Naive thymus-derived CD8-positive, alpha-beta T cell (primary cell): ENCODE measurements around the gene RARS1. TPM values are rescaled to one million over a fixed set of nuclear protein-coding genes. Genes with fewer than 3 reads are reported as not detected.

Experiments
- ATAC-seq, 2 donors: fragments of 150-1000 bp; cut with Tn5 transposase in 1 of 2; sonication (Bioruptor Pico), chemical (Tn5 transposase) in 1 of 2; 1 replicate in 1 of 2; 2 replicates in 1 of 2; pipeline ENCODE4 v1.10.0; 2021; ENCODE audit warnings: mild to moderate bottlenecking in 2 of 2, moderate library complexity in 2 of 2
- POLR2A ChIA-PET: fragments of 350-600 bp; sonication (Branson Sonifier 250); formaldehyde crosslinking; loops from one replicate; lab custom pipeline; 2021; ENCODE audit warnings: antibody characterized with exemption; lab: Charles Lee
- DNase-seq, 10 donors: peaks; one replicate each; pipeline versions ENCODE4 v3.0.0 to v3.0.0-alpha.2; 2020 to 2022
- H3K27ac Mint-ChIP-seq, 10 donors: one replicate each; pipeline ENCODE4 v1.8.0; 2020 to 2022; ENCODE audit warnings: mild to moderate bottlenecking in 10 of 10, mixed read lengths in 10 of 10, moderate library complexity in 4 of 10, inconsistent platforms in 1 of 10
- H3K27me3 Mint-ChIP-seq, 5 donors: one replicate each; pipeline ENCODE4 v1.8.0; 2021 to 2022; ENCODE audit warnings: mixed read lengths in 5 of 5
- H3K36me3 Mint-ChIP-seq, 3 donors: one replicate each; pipeline ENCODE4 v1.8.0; 2020 to 2022; ENCODE audit warnings: mixed read lengths in 3 of 3, mild to moderate bottlenecking in 2 of 3, inconsistent platforms in 1 of 3
- H3K4me1 Mint-ChIP-seq, 4 donors: one replicate each; pipeline ENCODE4 v1.8.0; 2021 to 2022; ENCODE audit warnings: mixed read lengths in 4 of 4
- H3K4me3 Mint-ChIP-seq, 10 donors: one replicate each; pipeline ENCODE4 v1.8.0; 2020 to 2022; ENCODE audit warnings: mild to moderate bottlenecking in 10 of 10, mixed read lengths in 10 of 10, moderate library complexity in 6 of 10, inconsistent platforms in 1 of 10
- H3K9me3 Mint-ChIP-seq, 9 donors: one replicate each; pipeline ENCODE4 v1.8.0; 2020 to 2022; ENCODE audit warnings: mixed read lengths in 9 of 9, mild to moderate bottlenecking in 3 of 9, inconsistent platforms in 1 of 9, moderate library complexity in 1 of 9
- polyA plus RNA-seq, 3 donors: library from polyadenylated mRNA; unstranded; fragments of 300-500 nt; fragmentation: Illumina TruSeq; gene quantifications; one replicate each; pipeline ENCODE4 v1.2.3, GENCODE V29; 2021
- total RNA-seq, 8 experiments: library from RNA in 2 of 8; stranded (reverse) in 2 of 8; gene quantifications; one replicate each; pipeline ENCODE4 v1.2.3 and lab custom pipeline; 2021 to 2026

RARS1 gene
- total and polyA plus RNA-seq, 5 experiments from 2014 or later: 25.9 to 114 (median 34.8) TPM

GRCh38 chr5:168464214-168464613 lies 22.1 kb upstream of the RARS1 start:
- DNase-seq: no peak
- POLR2A ChIA-PET: no interaction called here
- no peaks in the 10 kb centered on the region for H3K9me3 Mint-ChIP-seq
- H3K4me1 Mint-ChIP-seq: peaks cover 0 to 6% (median under 1%) of the 10 kb centered on the region in 4 donors
- no peaks in the 10 kb centered on the region for H3K36me3 Mint-ChIP-seq
- H3K27ac Mint-ChIP-seq: no peak overlapping the region
- H3K27me3 Mint-ChIP-seq: peaks cover 0 to 13% (median 6%) of the 10 kb centered on the region in 5 donors
- no peak overlapping the region for H3K4me3 Mint-ChIP-seq
- no peak for ATAC-seq

GRCh38 chr5:168464641-168465040 lies 21.6 kb upstream of the RARS1 start:
- Mint-ChIP-seq H3K9me3 (no peaks in the 10 kb centered on the region), H3K27ac (no peak overlapping the region), H3K36me3 (no peaks in the 10 kb centered on the region), H3K27me3 (peaks cover 0 to 13% (median 6%) of the 10 kb centered on the region in 5 donors), H3K4me1 (peaks cover 0 to 6% (median under 1%) of the 10 kb centered on the region in 4 donors), H3K4me3 (no peak overlapping the region)
- DNase-seq (no peak), ATAC-seq (no peak)
- POLR2A ChIA-PET: no interaction called here

GRCh38 chr5:168467755-168468330 lies 18.4 kb upstream of the RARS1 start:
- POLR2A ChIA-PET: no interaction called here
- H3K27me3 Mint-ChIP-seq: peaks cover 4 to 22% (median 6%) of the 10 kb centered on the region in 5 donors
- no peaks in the 10 kb centered on the region for H3K36me3 Mint-ChIP-seq
- peaks cover 0 to 6% (median under 1%) of the 10 kb centered on the region in 4 donors for H3K4me1 Mint-ChIP-seq
- no peak for ATAC-seq
- no peak overlapping the region for H3K27ac Mint-ChIP-seq
- H3K4me3 Mint-ChIP-seq: no peak overlapping the region
- no peaks in the 10 kb centered on the region for H3K9me3 Mint-ChIP-seq
- DNase-seq: no peak

- POLR2A ChIA-PET: interaction anchor here (0.7 kb wide), 1 partner anchor 27 kb away, joined by 3 read pairs; no protein-coding TSS in a partner anchor
- H3K4me3 Mint-ChIP-seq: no peak overlapping the region
- H3K36me3 Mint-ChIP-seq: no peaks in the 10 kb centered on the region
- ATAC-seq (no peak), DNase-seq (no peak)
- H3K27ac Mint-ChIP-seq: no peak overlapping the region
- peaks cover 0 to 3% (median under 1%) of the 10 kb centered on the region in 4 donors for H3K4me1 Mint-ChIP-seq
- H3K9me3 Mint-ChIP-seq: no peaks in the 10 kb centered on the region
- peaks cover 4 to 18% (median 8%) of the 10 kb centered on the region in 5 donors for H3K27me3 Mint-ChIP-seq
Observed at GRCh38 chr5:168468836-168469235, 17.4 kb upstream of the RARS1 start.

- peak overlapping the region in 1 of 10 donors; percentile 2 for H3K27ac Mint-ChIP-seq
- peaks cover 2 to 10% (median 5%) of the 10 kb centered on the region in 5 donors for H3K27me3 Mint-ChIP-seq
- H3K4me3 Mint-ChIP-seq: no peak overlapping the region
- no peak for ATAC-seq
- POLR2A ChIA-PET: no interaction called here
- no peak for DNase-seq
- no peaks in the 10 kb centered on the region for H3K9me3 Mint-ChIP-seq
- H3K4me1 Mint-ChIP-seq: no peaks in the 10 kb centered on the region
- H3K36me3 Mint-ChIP-seq: no peaks in the 10 kb centered on the region
Observed at GRCh38 chr5:168469816-168470215, 16.5 kb upstream of the RARS1 start.

GRCh38 chr5:168471785-168472184 lies 14.5 kb upstream of the RARS1 start:
- H3K36me3 Mint-ChIP-seq: no peaks in the 10 kb centered on the region
- no peaks in the 10 kb centered on the region for H3K4me1 Mint-ChIP-seq
- DNase-seq (no peak), ATAC-seq (no peak)
- POLR2A ChIA-PET: no interaction called here
- H3K9me3 Mint-ChIP-seq: no peaks in the 10 kb centered on the region
- no peak overlapping the region for H3K4me3 Mint-ChIP-seq
- no peak overlapping the region for H3K27ac Mint-ChIP-seq
- peaks cover 2 to 10% (median 5%) of the 10 kb centered on the region in 5 donors for H3K27me3 Mint-ChIP-seq

GRCh38 chr5:168472329-168472728 lies 13.9 kb upstream of the RARS1 start:
- no peak overlapping the region for H3K27ac Mint-ChIP-seq
- DNase-seq (no peak), ATAC-seq (no peak)
- H3K4me3 Mint-ChIP-seq: no peak overlapping the region
- H3K4me1 Mint-ChIP-seq: no peaks in the 10 kb centered on the region
- H3K36me3 Mint-ChIP-seq: no peaks in the 10 kb centered on the region
- POLR2A ChIA-PET: no interaction called here
- peaks cover 2 to 10% (median 5%) of the 10 kb centered on the region in 5 donors for H3K27me3 Mint-ChIP-seq
- no peaks in the 10 kb centered on the region for H3K9me3 Mint-ChIP-seq

GRCh38 chr5:168474319-168474718 lies 12.0 kb upstream of the RARS1 start:
- Mint-ChIP-seq H3K27ac (no peak overlapping the region), H3K36me3 (no peaks in the 10 kb centered on the region), H3K9me3 (no peaks in the 10 kb centered on the region), H3K27me3 (peaks cover 6 to 28% (median 10%) of the 10 kb centered on the region in 5 donors), H3K4me1 (no peaks in the 10 kb centered on the region), H3K4me3 (no peak overlapping the region)
- DNase-seq (no peak), ATAC-seq (no peak)
- POLR2A ChIA-PET: interaction anchor here (0.6 kb wide), 2 partner anchors 90 to 1215 kb away, joined by 3 read pairs; no protein-coding TSS in a partner anchor

GRCh38 chr5:168477060-168477459 lies 9.2 kb upstream of the RARS1 start:
- peaks cover 5 to 21% (median 8%) of the 10 kb centered on the region in 5 donors for H3K27me3 Mint-ChIP-seq
- no peaks in the 10 kb centered on the region for H3K9me3 Mint-ChIP-seq
- no peaks in the 10 kb centered on the region for H3K36me3 Mint-ChIP-seq
- POLR2A ChIA-PET: no interaction called here
- H3K4me1 Mint-ChIP-seq: no peaks in the 10 kb centered on the region
- peak overlapping the region in 1 of 10 donors; percentile 23 for H3K27ac Mint-ChIP-seq
- DNase-seq (no peak), ATAC-seq (no peak)
- no peak overlapping the region for H3K4me3 Mint-ChIP-seq

- no peaks in the 10 kb centered on the region for H3K9me3 Mint-ChIP-seq
- POLR2A ChIA-PET: no interaction called here
- no peak overlapping the region for H3K4me3 Mint-ChIP-seq
- ATAC-seq: no peak
- no peaks in the 10 kb centered on the region for H3K36me3 Mint-ChIP-seq
- no peak overlapping the region for H3K27ac Mint-ChIP-seq
- no peak for DNase-seq
- H3K27me3 Mint-ChIP-seq: peaks cover 7 to 21% (median 10%) of the 10 kb centered on the region in 5 donors
- H3K4me1 Mint-ChIP-seq: no peaks in the 10 kb centered on the region
Observed at GRCh38 chr5:168479166-168479565, 7.1 kb upstream of the RARS1 start.

GRCh38 chr5:168480601-168481000 lies 5.7 kb upstream of the RARS1 start:
- Mint-ChIP-seq H3K27me3 (peaks cover 4 to 21% (median 10%) of the 10 kb centered on the region in 5 donors), H3K27ac (no peak overlapping the region), H3K9me3 (no peaks in the 10 kb centered on the region), H3K36me3 (no peaks in the 10 kb centered on the region), H3K4me3 (no peak overlapping the region), H3K4me1 (peaks cover 0 to 8% (median 6%) of the 10 kb centered on the region in 4 donors)
- POLR2A ChIA-PET: no interaction called here
- ATAC-seq: no peak
- DNase-seq: no peak

- DNase-seq (no peak), ATAC-seq (no peak)
- H3K4me3 Mint-ChIP-seq: no peak overlapping the region
- no peak overlapping the region for H3K27ac Mint-ChIP-seq
- peaks cover 3 to 16% (median 13%) of the 10 kb centered on the region in 4 donors for H3K4me1 Mint-ChIP-seq
- H3K9me3 Mint-ChIP-seq: no peaks in the 10 kb centered on the region
- POLR2A ChIA-PET: no interaction called here
- H3K36me3 Mint-ChIP-seq: peaks cover 0 to under 1% (median 0%) of the 10 kb centered on the region in 3 donors
- peaks cover 6 to 21% (median 10%) of the 10 kb centered on the region in 5 donors for H3K27me3 Mint-ChIP-seq
Observed at GRCh38 chr5:168481330-168481788, 4.9 kb upstream of the RARS1 start.

GRCh38 chr5:168482361-168482760 lies 3.9 kb upstream of the RARS1 start:
- H3K27ac Mint-ChIP-seq: no peak overlapping the region
- H3K36me3 Mint-ChIP-seq: peaks cover 0 to 3% (median 0%) of the 10 kb centered on the region in 3 donors
- no peaks in the 10 kb centered on the region for H3K9me3 Mint-ChIP-seq
- DNase-seq (no peak), ATAC-seq (no peak)
- POLR2A ChIA-PET: no interaction called here
- peaks cover 3 to 26% (median 21%) of the 10 kb centered on the region in 4 donors for H3K4me1 Mint-ChIP-seq
- H3K27me3 Mint-ChIP-seq: peaks cover 6 to 21% (median 10%) of the 10 kb centered on the region in 5 donors
- H3K4me3 Mint-ChIP-seq: peak overlapping the region in 1 of 10 donors; percentile 5
